ENCODE measurements around the gene ARID1B.

Gene ARID1B

DNA sequence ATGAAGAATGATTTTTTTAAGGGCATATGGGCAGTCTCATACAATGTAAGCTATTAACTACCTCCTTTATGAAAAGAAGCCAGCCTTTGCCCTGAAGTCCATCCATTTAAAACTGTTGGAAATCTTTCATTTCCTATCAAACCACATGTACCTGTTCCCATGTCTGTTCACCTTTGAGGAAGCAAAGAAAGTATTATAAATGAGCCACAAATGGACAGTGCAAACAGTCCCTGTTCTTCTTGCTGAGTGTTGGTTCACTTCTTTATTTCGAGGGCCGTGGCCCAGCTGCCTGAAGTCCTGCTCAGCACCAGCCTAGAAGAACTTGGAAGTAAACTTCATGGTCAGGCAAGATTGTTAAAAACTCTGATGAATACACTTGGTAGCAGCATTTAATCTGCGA is 433.8 kb downstream of the ARID1B start:
- Histone ChIP-seq H3K36me3 (peaks cover 26% of the 10 kb centered on the region), H3K9me3 (no peaks in the 10 kb centered on the region), H3K4me1 (no peaks in the 10 kb centered on the region), H3K4me3 (ENCODE audit: low read depth, low read length) (no peak overlapping the region), H3K27me3 (no peaks in the 10 kb centered on the region)
- DNase-seq = no peak
- TF ChIP-seq, protein P1, sequence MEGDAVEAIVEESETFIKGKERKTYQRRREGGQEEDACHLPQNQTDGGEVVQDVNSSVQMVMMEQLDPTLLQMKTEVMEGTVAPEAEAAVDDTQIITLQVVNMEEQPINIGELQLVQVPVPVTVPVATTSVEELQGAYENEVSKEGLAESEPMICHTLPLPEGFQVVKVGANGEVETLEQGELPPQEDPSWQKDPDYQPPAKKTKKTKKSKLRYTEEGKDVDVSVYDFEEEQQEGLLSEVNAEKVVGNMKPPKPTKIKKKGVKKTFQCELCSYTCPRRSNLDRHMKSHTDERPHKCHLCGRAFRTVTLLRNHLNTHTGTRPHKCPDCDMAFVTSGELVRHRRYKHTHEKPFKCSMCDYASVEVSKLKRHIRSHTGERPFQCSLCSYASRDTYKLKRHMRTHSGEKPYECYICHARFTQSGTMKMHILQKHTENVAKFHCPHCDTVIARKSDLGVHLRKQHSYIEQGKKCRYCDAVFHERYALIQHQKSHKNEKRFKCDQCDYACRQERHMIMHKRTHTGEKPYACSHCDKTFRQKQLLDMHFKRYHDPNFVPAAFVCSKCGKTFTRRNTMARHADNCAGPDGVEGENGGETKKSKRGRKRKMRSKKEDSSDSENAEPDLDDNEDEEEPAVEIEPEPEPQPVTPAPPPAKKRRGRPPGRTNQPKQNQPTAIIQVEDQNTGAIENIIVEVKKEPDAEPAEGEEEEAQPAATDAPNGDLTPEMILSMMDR (IDR thresholded peaks at IDR 0.05; ENCODE audit: low read depth, low read length) = no peak

DNA sequence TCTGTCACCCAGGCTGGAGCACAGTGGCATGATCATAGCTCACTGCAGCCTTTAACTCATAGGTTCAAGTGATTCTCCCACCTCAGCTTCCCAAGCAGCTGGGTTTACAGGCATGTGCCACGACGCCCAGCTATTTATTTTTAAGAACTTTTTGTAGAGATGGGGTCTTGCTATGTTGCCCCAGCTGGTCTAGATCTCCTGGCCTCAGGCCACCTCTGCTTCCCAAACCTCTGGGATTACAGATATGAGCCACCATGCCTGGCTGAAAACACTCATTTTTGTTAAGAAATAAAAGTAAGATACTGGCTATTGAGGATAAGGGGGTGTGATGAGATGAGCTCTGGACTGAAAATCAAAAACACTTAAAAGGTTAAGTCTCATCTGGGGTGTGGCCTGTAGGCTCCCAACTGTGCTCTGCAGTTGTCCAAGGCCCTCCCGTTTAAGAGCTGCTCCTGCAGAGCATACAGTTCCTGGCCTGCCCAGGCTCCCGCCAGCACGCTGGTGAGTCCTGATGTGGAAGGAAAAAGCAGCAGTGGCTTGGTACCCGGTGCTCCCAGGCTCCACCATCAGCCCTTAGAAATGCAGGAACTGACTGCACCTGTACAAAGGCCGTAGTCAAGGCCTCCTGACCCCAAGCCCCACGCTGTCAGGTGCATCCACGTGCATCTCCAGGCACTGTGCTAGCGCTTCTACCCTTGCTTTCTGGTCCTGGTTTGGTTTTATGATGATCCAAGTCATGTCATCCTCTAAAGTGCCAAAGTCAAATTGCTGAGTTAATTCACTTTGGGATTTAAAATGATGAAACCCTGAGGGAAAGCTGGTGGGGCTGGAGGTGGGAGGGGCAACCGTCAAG is 434.7 kb downstream of the ARID1B start:
- Histone ChIP-seq H3K36me3 (peaks cover 17% of the 10 kb centered on the region), H3K4me1 (no peaks in the 10 kb centered on the region), H3K9me3 (no peaks in the 10 kb centered on the region), H3K4me3 (ENCODE audit: low read depth, low read length) (no peak overlapping the region), H3K27me3 (no peaks in the 10 kb centered on the region)
- DNase-seq = no peak
- TF ChIP-seq, protein P1 (IDR thresholded peaks at IDR 0.05; ENCODE audit: low read depth, low read length) = no peak

DNA sequence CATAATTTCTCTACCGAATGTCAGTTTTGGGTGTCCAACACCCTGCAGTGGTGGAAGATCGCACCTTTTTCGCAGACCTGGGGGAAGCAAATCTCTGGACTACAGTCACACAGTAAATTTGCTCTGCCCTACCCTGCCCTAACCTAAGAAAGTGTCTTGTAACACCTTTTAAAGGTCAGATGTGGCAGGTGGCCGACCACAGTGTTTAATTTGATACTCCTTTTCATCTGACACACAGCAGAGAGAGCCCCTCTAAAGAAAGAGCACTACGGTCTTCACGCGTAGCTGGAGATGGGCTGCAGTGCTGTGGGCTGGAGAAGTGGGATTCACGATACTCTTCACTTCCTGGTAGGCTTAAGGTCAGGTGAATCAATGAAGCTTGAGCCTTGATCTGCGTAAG is 436.2 kb downstream of the ARID1B start:
- no peaks in the 10 kb centered on the region for H3K4me1 ChIP-seq
- H3K36me3 ChIP-seq = peaks cover 7% of the 10 kb centered on the region; the same call in 1 of the 2 replicates
- no peak for DNase-seq
- H3K4me3 ChIP-seq (ENCODE audit: low read depth, low read length) = no peak overlapping the region
- no peaks in the 10 kb centered on the region for H3K9me3 ChIP-seq
- TF ChIP-seq, protein P1 (IDR thresholded peaks at IDR 0.05; ENCODE audit: low read depth, low read length) = no peak
- H3K27me3 ChIP-seq = no peaks in the 10 kb centered on the region

DNA sequence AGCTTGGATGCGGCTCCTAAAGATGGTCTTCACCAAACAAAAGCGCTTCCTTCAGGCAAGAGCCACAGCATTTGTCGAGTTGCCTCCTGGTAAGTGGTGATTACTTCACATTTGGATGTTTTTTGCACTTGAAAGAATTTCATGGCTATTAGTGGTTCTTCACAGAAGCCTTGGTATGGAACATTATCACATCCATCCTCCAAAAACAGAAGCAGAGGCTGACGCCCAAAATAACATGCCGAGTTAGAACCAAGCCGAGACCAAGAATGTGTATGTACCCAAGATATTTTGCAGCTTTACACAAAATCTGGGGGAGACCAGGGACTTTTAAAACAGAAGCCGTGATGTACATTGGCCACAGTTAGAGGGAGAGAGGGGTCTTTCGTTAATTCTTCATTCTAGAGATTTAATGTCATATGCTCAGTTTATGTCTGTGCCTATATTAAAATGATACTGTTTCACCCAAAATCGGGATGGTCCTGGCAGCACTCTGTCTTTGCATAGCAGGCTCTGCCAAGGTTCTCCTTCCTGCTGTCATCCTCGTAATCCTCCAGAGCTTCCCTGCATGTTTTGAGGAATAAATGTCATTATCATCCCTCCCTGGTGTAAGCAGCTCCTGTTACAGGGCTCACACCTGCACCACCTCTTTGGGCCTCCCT is 436.9 kb downstream of the ARID1B start:
- no peaks in the 10 kb centered on the region for H3K9me3 ChIP-seq
- no peak for DNase-seq
- peaks cover 7% of the 10 kb centered on the region; the same call in 1 of the 2 replicates for H3K36me3 ChIP-seq
- no peaks in the 10 kb centered on the region for H3K27me3 ChIP-seq
- no peak overlapping the region for H3K4me3 ChIP-seq (ENCODE audit: low read depth, low read length)
- H3K4me1 ChIP-seq = no peaks in the 10 kb centered on the region
- TF ChIP-seq, protein P1 (IDR thresholded peaks at IDR 0.05; ENCODE audit: low read depth, low read length) = no peak

DNA sequence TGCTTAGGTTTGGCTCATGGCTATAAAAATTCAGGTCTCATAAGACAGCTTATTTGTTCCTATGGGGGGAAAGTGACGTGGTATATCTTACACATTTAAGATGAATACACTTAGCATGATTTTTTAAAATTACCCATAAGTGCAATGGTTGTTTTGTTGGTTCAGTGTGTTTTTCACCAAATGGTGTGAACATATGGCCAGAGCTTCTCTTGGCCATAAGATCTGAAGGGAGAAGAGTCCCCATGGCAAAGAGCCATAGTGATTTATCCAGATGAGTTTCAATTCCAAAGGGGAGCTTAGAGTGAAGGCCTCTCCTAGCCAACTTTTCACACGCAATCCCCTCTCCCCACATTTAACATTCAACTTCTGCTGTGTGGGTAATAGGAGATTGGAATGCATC is 438.5 kb downstream of the ARID1B start:
- TF ChIP-seq, protein P1 (IDR thresholded peaks at IDR 0.05; ENCODE audit: low read depth, low read length) = no peak
- Histone ChIP-seq H3K27me3 (no peaks in the 10 kb centered on the region), H3K4me3 (ENCODE audit: low read depth, low read length) (no peak overlapping the region), H3K4me1 (no peaks in the 10 kb centered on the region), H3K9me3 (no peaks in the 10 kb centered on the region), H3K36me3 (no peaks in the 10 kb centered on the region)
- no peak for DNase-seq

DNA sequence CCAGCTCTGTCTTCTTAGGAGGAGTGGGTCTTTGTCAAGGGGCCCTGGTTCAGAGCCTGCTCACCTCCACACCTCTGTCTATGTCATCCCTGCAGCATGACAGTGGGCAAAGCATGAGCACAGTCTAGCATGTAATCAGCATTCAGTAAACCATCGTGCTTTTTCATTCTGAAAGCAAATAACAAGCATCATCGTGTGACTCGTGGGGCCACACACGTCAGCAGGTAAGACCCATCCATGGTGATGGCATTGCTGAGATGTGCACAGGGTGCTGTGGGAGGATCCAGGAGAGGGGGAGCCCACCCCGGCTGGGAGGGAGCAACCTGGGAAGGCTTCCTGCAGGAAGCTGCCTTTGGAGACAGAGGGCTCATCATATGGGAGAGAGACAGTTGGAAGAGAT is 439.4 kb downstream of the ARID1B start:
- Histone ChIP-seq H3K4me3 (ENCODE audit: low read depth, low read length) (no peak overlapping the region), H3K9me3 (no peaks in the 10 kb centered on the region), H3K36me3 (no peaks in the 10 kb centered on the region), H3K4me1 (no peaks in the 10 kb centered on the region), H3K27me3 (no peaks in the 10 kb centered on the region)
- DNase-seq = no peak
- TF ChIP-seq, protein P1 (IDR thresholded peaks at IDR 0.05; ENCODE audit: low read depth, low read length) = no peak
